Activated gamma-delta T cell (primary cell): ENCODE data around the gene CCDC71.

Experiments
- DNase-seq: peaks from one replicate; lab custom pipeline; 2025; lab: John Stamatoyannopoulos, UW

The CCDC71 gene

GRCh38 chr3:49170744-49171118 lies 4.6 kb upstream of the CCDC71 start:
- DNase-seq = no peak

DNA sequence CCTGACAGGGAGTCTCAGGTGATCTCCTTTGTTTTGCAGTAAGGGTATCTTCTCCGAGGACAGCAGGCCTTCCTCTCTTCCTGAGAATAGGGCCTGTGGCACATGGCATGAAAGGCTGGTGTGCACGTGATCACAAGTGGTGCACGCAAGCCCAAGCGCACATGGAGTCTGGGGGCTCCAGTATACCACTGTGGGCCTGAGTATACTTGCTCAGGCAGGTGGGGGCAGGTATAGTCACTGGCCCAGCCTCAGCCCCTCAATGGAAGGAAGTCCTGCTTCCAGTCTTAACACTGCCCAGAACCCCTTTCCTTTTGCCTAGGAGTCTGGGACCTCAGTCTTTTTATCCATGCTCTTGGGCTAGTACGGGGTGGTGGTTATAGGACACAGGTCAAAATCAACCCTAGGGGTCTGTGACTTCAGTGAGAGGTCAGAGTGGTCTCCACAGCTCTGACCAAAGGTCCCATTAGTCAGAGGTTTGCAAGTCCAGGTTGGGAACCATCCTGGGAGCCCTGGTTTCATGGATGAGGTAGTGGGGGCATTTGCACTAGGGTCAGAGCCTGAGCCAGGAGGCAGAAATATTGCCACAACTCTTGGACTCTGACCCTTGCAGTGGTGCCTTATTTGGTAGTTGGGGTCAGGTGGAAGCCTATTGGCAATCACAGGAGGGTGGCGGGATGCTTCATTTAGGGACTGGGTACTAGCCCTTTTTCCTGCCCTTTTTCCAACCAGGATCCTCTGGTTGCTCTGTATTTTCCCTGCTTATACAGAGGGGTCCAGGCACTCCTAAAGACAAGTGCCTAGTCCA lies 823 bp upstream of the CCDC71 start:
- no peak for DNase-seq

DNA sequence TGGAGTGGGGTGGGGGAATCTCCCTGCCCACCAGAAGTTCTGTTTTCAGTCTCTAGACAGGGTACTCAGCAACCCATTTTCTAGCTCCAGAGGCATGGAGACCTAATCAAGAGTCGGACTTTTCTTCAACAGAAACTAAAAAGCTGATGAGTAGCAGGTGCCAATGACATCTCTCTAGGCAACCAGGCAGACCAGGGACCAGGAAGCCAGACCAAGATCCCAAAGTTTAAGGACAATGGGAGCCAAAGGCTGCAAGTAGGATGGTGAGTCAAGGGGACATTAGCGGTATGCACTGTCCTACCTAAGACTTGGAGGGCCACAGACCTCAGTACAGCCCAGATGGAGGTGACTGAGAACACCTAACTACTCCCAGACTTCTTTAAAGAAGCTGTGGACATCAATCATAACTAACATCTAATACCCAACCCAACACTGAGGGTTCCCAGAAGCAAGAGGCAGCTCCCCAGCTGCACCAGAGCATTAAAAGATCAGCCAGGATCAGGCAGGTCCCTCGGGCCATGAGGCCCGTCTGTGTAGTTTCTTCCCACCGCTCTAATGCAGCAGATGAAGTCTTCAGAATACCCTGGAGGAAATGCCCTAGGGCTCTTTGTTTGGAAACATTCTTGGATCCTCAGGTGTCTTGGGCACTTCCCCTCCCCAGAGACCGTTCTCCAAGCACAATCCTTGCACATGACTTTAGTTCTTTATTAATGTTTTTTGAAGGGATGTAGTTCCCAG lies 979 bp downstream of the CCDC71 start:
- no peak for DNase-seq

- no peak for DNase-seq
Measured at GRCh38 chr3:49163609-49164008, 2.5 kb downstream of the CCDC71 start.

DNA sequence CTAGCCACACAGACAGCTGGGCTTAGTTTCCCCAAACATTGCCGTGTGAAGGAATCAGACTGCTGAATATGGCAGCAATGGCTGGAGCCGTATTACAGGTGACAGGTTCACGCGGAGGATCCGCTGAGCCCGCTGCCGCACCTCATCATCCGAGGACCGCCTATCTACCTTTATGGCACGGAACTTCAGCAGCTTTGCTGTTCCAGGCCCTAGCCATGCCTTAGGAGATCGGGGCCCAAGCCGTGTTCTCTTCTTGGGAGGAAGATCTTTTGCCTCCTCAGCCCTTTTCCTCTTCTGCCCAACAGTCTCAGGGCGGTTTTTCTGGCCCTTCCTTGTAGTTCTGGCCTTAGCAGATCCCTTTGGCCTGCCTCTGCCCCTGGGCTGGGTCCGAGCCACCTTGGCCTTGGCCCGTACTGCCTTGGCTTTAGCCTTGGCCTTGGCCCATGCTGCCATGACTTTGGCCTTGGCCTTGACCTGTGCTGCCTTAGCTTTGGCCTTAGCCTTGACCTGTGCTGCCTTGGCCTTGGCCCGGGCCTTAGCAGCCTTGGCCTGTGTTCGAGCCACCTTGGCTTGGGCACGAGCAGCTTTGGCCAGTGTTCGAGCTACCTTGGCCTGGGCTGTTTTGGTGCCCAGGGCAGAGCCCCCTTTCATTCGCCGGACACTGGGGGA lies 3.2 kb downstream of the CCDC71 start:
- DNase-seq = no peak

DNA sequence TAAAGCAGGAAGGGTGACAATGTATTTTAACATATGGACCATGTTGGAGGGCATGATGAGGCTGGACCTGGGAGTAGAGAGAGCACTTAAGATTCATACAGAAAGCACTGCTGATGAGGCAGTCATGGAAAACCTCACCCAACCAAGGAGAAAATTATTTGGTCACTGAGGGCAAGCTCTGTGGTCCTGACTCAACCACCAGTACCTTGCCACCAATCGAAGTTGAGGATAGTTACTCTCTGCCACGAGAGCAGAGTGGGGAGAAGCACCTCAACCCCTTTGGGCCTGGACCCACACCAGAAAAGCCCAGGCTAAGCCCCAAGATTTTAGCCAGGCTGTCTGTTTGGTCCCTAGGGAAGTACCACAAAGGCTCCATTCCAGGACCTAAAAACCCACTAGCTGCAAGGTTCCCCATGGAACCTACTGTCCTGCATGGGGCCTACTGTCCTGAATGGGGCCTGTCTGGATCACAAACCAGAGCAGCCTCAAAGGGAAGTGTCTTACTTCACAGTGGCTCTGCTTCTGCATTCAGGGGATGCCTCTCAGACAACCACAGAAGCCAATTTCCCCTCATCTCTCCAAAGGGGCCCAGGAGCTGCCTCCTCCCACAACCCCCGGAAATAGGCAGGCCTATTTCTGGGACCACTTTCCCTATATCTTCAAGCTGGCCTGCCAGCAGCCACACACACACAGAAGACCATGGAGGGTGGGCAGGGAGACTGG lies 4.2 kb downstream of the CCDC71 start:
- DNase-seq = no peak

DNA sequence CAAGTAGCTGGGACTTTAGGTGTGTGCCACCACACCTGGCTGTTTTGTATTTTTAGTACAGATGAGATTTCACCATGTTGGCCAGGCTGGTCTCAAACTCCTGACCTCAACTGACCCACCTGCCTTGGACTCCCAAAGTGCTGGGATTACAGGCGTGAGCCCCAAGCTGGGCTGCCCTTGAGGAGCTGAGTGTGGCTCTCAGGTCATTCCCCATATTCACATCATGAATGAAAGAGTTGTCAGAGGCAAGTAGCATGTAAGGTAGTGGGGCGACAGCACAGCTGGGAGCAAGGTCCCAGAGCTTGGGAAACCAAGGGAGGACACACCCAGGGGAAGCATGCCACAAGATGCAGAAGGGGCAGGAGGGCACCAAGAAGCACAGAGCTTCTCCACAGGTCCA lies 4.9 kb downstream of the CCDC71 start:
- no peak for DNase-seq

GRCh38 chr3:49158792-49159191 lies 7.3 kb downstream of the CCDC71 start:
- DNase-seq = no peak

DNA sequence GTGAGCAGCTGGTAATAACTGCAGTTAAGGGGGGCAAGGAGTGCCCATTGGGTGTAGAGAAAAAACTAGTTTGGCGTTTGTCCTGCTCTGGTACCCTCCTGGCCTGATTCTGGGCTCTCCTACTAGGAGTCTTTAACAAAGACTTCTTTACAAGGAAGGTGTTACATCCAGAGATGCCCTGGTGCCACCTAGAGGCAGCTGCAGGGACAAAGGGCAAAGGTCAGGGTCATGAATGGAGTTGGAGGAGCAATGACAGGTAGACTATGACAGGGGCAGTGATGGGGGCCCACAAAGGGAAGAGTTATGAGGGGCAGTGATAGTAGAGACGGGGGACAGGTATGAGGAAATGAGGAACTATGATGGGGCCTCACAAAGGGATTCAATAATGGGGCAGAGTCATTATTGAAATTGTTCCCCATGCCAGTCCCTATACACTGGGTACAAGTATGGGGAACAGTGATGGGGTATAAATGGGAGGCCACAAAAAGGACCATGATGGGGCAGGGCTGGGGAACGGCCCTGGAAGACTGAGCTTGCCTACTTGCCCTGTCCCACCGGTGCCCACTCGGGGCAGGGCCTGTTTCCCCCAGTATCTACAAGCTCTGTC lies 7.9 kb downstream of the CCDC71 start:
- no peak for DNase-seq

- DNase-seq = no peak
Measured at GRCh38 chr3:49157289-49157688, 8.8 kb downstream of the CCDC71 start.

GRCh38 chr3:49153349-49153912 lies 12.7 kb downstream of the CCDC71 start:
- DNase-seq = no peak

DNA sequence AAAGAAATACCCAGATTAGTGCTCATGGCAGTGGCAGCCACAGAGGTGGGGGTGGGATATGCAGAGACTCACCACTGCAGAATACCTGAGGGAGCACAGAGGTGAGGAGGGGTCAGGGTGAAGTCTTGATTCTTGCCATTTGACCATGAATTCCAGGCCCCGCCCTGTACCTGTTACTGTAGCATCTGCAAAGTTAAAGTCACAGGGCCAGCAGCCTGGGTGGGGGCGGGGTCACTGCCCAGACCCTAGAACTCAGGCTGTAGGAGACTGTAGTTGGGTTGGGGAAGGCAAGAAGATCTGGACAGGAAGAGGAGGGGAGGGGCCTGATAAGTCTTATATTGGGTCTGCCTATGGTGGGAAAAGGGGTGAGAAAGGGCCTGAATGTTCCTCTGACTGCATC lies 14.5 kb downstream of the CCDC71 start:
- no peak for DNase-seq

GRCh38 chr3:49148159-49148558 lies 18.0 kb downstream of the CCDC71 start:
- DNase-seq = no peak

GRCh38 chr3:49140080-49140479 lies 26.1 kb downstream of the CCDC71 start:
- DNase-seq = no peak

DNA sequence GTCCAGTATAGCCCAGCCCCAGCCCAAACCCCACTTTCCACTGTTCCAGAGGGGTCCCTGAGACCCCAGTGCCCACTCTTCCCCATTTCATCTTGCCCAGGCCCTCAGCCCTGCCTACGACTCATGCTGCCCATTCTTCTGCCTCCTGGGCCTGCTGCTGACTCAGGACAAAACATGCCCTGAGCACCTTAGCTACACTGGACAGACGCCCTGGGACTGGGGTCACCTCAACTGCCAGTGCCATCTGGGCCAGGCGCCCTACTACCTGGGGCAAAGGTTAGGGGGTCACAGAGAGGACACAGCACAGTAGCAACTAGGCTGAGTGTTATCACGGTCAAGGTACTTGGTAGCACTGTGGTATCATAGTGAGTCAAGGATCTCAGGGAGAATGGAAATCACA lies 30.6 kb downstream of the CCDC71 start:
- DNase-seq = no peak

DNA sequence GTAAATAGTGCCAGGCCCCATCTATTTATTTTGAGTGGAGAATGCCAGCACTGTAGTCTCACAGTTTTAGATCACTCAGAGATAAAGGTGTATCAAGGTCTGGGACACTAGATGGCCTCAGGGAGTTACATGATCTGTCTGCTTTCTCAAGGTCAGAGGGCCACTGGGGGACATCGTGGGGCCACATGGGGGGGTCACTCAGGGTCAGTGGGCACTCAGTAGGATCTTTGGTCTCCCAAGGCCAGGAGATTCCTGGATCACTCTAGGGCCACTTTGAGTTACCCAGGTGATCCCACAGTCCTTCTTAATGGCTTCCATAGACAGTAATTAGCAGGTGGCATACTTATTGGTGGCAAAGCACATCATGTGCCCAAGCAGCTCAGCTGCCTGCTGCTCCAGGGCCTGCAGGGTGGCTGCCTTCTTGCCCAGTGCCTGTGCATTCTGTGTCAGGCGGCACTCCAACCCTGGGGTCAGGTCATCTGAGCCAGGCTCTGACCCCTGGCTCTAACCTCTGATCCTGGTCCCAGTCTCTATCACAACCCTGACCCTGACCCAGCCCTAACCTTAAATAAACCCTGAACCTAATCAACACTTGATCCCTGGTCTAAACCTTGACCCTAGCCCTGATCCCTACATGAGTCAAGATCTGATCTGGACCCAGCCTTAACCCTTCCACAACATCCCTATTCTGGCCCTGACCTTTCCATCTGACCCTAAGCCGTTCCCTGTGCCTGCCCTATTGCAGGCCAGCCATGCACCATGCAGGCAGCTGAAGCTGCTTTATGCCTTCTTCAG lies 31.5 kb downstream of the CCDC71 start:
- DNase-seq = no peak

- DNase-seq = no peak
Measured at GRCh38 chr3:49133226-49133951, 32.7 kb downstream of the CCDC71 start.

GRCh38 chr3:49132437-49133225 lies 33.5 kb downstream of the CCDC71 start, which contains the start of gene LAMB2:
TSS of gene LAMB2 (minus strand) at chr3:49133050. CDS start at chr3:49132867, 183 bp downstream.
- no peak for DNase-seq

- no peak for DNase-seq
Measured at GRCh38 chr3:49132073-49132436, 34.1 kb downstream of the CCDC71 start.
